Astrocyte of the cerebellum (primary cell): ENCODE results near the gene SYNPO2L.
"Not testable (repeated sequence)": the region's sequence is repeated elsewhere in the genome, so short reads cannot be mapped to it uniquely, and the experiment has no call there.

ENCODE experiments used
- DNase-seq: peaks from one replicate; pipeline ENCODE4 v3.0.0-alpha.2; 2011; ENCODE audit warnings: low read depth
- H3K4me3 ChIP-seq: 2 replicates; pipeline ENCODE4 v1.5.1; 2011; ENCODE audit warnings: mild to moderate bottlenecking, low read depth, low read length, moderate library complexity
- in situ Hi-C: cut with HindIII; loops from 2 replicates; pipeline ENCODE4 v1.10.0; 2017; ENCODE audit warnings: low sequenced_read_pairs
- TF ChIP-seq, protein P1 (sequence below): IDR thresholded peaks from 2 replicates; pipeline ENCODE4 v1.5.1; 2012; ENCODE audit warnings: low read length, low read depth, moderate library complexity, mild to moderate bottlenecking; ENCODE audit errors: missing control alignments

SYNPO2L gene, protein sequence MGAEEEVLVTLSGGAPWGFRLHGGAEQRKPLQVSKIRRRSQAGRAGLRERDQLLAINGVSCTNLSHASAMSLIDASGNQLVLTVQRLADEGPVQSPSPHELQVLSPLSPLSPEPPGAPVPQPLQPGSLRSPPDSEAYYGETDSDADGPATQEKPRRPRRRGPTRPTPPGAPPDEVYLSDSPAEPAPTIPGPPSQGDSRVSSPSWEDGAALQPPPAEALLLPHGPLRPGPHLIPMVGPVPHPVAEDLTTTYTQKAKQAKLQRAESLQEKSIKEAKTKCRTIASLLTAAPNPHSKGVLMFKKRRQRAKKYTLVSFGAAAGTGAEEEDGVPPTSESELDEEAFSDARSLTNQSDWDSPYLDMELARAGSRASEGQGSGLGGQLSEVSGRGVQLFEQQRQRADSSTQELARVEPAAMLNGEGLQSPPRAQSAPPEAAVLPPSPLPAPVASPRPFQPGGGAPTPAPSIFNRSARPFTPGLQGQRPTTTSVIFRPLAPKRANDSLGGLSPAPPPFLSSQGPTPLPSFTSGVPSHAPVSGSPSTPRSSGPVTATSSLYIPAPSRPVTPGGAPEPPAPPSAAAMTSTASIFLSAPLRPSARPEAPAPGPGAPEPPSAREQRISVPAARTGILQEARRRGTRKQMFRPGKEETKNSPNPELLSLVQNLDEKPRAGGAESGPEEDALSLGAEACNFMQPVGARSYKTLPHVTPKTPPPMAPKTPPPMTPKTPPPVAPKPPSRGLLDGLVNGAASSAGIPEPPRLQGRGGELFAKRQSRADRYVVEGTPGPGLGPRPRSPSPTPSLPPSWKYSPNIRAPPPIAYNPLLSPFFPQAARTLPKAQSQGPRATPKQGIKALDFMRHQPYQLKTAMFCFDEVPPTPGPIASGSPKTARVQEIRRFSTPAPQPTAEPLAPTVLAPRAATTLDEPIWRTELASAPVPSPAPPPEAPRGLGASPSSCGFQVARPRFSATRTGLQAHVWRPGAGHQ

DNA sequence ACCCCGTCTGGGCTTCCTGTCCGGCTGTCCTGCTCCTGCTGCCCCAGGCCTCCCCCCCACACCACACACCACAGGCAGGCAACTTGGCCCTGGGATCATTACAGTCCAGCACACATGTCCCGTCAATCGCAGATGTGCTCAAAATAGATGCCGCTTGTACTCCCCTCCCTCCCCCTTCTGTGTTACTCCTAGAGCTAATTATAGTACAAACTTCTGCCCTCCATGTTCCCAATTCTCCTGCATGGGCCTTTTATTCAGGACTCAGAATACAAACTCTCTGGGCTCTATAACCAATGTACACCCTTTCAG, at the start of gene SYNPO2L:
Gene SYNPO2L, minus strand, starts transcription at position 40 of the 309 bp plus-strand sequence. CDS start 107 bp downstream, outside the sequence.
- no peak within 1 kb of the TSS for H3K4me3 ChIP-seq
- TF ChIP-seq, protein P1, sequence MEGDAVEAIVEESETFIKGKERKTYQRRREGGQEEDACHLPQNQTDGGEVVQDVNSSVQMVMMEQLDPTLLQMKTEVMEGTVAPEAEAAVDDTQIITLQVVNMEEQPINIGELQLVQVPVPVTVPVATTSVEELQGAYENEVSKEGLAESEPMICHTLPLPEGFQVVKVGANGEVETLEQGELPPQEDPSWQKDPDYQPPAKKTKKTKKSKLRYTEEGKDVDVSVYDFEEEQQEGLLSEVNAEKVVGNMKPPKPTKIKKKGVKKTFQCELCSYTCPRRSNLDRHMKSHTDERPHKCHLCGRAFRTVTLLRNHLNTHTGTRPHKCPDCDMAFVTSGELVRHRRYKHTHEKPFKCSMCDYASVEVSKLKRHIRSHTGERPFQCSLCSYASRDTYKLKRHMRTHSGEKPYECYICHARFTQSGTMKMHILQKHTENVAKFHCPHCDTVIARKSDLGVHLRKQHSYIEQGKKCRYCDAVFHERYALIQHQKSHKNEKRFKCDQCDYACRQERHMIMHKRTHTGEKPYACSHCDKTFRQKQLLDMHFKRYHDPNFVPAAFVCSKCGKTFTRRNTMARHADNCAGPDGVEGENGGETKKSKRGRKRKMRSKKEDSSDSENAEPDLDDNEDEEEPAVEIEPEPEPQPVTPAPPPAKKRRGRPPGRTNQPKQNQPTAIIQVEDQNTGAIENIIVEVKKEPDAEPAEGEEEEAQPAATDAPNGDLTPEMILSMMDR: no peak
- DNase-seq: no peak
- in situ Hi-C loops: no loop called here

DNA sequence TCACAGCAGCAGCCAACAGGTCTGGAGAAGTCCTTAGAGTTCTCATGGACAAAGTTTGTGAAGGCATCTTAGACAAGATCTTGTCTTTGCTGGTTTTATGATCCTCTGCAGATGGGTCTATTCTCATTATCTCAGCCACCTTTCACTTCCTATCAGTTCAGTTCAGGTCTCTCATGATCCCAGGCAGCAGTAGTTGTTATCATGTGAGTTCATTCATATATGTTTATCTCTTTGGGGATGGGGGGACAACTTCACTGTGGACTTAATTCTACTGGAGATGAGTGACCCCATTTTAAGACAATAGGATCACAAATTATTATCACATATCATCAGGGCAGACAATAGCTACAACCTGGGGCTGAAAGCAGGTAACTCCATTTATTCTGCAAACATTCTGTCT, 48.1 kb upstream of the SYNPO2L start:
- in situ Hi-C loops, H3K4me3 ChIP-seq, DNase-seq: not testable (repeated sequence)

DNA sequence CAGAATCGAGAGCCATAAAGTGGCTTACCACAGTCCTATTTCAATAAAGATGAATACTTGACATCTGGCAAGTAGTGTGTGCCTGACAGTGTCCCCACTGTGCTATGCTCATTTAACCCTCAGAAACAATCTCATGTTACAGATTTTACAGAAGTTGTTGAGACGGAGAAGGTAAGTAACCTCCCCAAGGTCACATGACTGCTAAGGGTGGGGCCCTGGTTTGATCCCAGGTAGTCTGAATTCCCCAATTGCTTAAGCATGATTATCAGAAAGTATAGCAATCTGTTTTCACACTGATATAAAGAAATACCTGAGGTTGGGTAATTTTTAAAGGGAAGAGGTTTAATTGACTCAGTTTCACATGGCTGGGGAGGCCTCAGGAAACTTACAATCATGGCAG, 43.0 kb upstream of the SYNPO2L start:
- H3K4me3 ChIP-seq, in situ Hi-C loops, DNase-seq: not testable (repeated sequence)

DNA sequence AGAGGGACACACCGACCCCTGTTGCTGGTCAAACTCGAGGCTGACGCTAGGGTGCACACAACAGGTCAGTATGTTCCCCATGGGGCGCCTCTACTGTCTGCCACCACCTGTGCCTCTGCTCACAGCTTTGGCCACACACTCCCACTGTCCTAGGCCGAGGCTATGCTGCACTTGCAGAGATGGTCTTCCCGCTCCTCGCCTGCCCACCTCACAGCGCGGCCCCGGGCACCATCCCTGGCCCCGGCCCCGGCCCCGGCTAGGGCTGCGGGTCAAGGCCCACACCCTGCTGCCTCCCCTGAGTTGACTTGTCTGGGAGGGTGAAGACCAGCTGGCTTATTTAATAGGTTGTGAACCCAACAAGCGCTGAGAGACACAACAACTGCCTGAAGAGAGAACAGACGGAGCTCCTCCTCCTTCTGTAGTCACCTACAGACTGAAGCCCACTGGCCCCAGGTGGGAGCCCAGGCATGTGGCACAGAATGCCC, 41.9 kb upstream of the SYNPO2L start, which contains the start of gene AGAP5:
Gene AGAP5, minus strand, starts transcription at position 435 of the 485 bp plus-strand sequence. Its CDS starts 354 bp downstream, at position 81.
- DNase-seq, H3K4me3 ChIP-seq, in situ Hi-C loops: not testable (repeated sequence)

DNA sequence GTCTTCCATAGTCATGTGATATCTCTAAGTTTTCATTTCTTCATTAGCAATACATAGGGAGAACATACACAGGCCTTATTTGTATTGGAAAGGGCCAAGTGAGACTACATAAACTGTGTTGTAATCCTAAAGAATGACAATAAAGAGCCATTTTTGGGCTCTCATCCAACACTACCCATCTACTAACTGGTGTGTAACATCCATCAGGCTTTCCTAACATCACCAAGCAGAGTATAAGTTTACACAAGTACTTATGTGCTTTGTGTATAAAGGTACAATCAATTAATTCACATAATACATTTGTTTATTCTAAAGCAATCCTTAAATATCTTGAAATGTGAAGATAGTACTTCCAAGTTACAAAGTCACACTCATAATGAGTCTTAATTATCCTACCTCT, 39.5 kb upstream of the SYNPO2L start:
- DNase-seq, H3K4me3 ChIP-seq, in situ Hi-C loops: not testable (repeated sequence)

DNA sequence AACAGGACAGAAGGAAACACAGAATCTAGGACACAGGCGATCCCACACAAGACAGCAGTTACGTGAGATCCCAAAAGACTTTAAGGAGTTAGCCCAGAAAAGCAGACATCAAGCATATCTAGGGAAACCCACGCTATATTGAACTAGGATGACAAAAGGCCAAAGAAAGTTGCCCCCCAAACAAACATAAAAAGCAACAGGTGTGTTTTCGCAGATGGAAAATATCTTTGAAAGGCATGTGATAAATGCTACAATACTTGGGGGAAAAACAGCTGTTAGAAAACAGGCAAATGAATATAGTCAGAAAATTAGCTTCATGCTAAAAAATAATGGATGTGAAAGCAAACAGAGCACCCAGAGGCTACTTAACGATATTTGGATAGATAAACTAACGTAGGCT, 34.9 kb upstream of the SYNPO2L start:
- DNase-seq, H3K4me3 ChIP-seq, in situ Hi-C loops: not testable (repeated sequence)

DNA sequence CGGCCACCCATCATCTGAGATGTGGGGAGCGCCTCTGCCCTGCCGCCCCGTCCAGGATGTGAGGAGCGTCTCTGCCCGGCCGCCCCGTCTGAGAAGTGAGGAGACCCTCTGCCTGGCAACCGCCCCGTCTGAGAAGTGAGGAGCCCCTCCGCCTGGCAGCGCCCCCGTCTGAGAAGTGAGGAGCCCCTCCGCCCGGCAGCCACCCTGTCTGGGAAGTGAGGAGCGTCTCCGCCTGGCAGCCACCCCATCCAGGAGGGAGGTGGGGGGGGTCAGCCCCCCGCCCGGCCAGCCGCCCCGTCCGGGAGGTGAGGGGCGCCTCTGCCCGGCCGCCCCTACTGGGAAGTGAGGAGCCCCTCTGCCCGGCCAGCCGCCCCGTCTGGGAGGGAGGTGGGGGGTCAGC, 33.8 kb upstream of the SYNPO2L start:
- DNase-seq, H3K4me3 ChIP-seq, in situ Hi-C loops: not testable (repeated sequence)

DNA sequence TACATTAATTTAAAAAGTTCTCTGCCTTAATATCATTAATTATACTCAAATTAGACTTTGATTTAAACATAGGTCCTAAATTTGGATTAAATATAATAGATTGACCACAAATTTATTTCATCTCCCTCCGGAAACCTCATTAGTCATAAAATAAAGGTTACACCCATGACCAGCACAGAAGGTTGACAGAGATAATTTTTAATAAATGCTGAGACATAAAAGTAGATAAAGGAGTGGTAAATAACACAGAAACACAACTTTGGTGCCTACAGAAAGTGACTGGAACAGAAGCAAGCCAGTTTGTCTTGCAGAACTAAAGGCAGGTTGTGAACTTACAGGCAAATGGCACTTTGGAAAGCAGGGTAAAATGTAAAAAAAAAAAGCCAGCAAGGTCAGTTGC, 31.8 kb upstream of the SYNPO2L start:
- DNase-seq, in situ Hi-C loops, H3K4me3 ChIP-seq: not testable (repeated sequence)

DNA sequence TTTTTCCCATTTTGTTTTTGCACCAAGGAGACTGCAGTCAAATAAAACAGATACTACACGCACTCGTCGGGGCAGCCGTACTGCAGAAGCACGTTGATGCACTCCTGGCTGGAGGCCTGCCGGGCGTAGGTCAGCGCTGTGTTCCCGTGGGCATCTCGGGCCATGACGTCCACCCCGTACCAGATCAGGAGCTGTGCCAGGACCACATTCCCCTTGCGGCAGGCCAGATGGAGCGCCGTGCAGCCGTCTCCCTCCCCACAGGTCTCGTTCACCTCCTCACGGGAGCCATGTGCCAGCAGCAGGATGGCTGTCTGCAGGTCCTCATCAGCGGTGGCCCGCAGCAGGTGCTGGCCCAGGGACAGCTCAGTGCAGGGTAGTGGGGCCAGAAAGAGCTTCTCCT, 18.7 kb upstream of the SYNPO2L start:
- in situ Hi-C loops, H3K4me3 ChIP-seq, DNase-seq: not testable (repeated sequence)

DNA sequence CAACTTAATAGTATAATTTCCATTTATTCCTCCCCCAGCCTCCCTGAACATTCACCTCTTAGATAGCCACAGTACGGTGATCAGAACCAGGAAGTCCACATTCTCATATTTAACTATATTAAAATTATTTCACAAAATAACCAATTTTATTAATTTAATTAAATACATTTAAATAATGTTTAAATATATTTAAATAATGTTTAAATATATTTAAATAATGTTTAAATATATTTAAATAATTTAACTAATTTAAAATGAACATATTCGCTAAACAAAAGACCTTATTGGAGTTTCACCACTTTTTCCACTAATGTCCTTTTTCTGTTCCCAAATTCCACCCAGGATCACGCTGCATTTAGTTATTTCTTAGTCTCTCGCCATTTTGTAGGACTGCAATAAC, 12.5 kb upstream of the SYNPO2L start:
- in situ Hi-C loops, H3K4me3 ChIP-seq, DNase-seq: not testable (repeated sequence)

DNA sequence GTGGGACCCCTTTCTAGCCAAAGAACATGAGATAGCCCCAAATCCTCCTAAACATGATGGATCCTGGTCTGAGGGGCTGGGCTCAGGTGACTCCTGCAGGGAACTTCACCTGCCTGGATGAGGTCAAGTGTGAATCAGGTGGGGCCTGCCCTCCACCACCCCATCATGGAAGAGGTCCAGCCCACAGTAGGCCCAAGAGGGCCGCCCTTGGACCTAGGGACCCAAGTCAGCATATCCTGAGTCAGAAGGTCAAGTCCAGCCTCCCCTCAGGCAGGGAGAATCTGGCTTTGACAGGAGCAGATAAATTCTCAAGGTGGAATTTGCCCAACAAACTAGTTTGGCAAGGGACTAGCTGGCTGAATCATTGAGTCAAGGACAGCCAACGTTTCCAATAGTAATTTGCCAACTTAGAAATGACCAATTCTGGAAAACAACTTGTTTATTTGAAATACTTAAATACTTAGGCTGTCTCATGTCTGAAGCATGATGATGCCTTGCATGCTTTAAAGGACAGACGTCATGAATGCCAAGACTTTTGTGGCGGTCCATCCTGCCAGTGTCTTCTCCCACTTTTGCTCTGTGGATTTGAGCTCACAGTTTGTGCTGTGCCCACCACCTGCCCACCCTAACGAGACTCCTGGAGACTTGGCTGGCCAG, 10.5 kb upstream of the SYNPO2L start:
- in situ Hi-C loops, DNase-seq, H3K4me3 ChIP-seq: not testable (repeated sequence)

DNA sequence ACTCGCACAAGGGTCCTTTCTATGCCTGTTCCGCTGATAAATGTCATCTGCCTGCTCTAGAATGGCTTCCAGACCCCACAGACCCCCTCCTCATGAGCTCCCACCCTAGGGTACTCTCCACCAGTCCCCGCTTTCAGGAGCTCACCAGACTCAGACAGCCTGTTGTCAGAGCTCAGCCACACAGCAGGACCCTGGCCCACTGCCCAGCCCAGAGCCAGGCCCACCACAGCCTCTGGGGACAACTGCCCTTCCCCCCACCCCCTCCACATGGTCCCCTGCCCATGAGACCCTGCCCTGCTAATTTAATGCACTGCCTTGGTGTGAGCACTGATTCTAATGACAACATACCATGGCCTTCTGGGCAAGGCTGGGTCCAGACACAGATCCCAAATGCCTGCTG, 9.8 kb upstream of the SYNPO2L start:
- H3K4me3 ChIP-seq, in situ Hi-C loops, DNase-seq: not testable (repeated sequence)

DNA sequence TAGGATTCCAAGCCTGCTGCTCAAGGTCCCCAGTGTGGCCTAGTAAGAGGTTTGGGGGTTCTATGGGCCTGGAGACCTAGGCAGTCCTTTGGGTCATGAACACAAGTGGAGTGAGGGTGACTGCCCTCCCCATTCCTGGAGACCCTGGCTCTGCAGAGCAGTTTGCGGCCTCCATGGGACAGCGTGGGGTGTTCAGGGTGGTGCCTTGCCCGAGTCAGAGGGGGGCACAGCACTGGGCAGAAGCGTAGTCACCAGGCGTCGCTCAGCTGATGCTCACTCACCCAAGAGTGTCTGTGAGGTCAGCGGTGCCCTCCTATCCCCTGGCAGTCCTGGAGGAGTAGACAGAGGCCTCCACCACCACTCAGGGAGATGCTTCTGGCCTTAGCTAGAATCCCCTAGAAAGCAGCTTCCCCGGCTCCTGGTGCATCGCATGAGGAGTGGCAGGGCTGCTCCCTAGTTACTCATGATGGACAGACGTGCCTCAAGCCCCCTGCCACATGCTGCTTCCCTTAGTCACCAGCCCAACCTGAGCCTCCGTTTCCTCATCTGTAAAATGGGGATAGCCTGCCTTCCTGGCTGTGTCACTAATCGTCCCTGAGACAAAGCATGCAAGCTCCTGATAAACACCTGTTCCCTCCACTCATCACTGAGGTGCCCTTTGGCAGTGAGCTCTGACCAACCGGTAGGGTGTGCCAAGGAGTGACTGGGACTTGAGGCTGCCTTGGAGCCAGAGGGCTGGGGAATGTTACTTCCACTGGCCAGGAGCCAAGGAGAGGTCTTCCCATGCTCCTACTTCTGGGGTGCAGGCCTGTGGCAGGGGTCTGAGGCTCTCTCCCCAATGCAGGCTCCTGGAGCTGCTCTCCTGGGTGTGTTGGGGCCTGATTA, 8.6 kb upstream of the SYNPO2L start:
- DNase-seq, in situ Hi-C loops, H3K4me3 ChIP-seq: not testable (repeated sequence)

DNA sequence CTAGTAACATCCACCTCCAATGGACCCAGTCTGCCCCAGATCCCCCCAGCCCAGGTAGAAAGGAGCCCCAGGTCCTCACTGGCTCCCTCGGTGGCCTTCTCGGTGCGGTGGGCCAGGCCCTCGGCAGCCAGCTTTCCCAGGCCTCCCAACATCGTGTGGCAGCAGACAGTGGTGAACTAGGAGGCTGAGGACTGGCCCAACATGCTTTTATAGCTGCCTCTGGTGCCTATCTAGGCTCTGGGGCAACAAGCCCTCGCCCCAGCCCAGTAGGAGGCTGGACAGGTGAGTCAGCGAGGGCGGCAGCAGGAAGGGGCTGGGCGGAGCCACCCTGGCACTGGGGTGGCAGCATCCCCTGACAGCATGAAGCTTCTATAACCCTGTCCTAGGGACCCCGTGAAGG, 7.8 kb upstream of the SYNPO2L start:
- H3K4me3 ChIP-seq, DNase-seq, in situ Hi-C loops: not testable (repeated sequence)

DNA sequence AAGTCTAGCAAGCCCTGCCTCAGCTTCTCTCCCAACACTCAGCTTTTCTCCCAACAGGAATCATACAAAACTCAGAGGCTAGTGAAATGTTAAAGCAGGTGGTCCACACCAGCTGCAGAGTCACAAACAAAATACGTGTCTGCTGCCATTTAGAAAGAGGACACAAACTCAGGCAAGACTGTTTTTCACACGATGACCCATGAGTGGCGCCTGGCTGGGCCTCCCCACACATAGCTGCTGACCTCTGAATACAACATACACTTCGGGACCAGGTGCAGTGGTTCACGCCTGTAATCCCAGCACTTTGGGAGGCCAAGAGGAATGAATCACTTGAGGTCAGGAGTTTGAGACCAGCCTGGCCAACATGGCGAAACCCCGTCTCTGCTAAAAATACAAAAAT, 6.9 kb upstream of the SYNPO2L start:
- in situ Hi-C loops, H3K4me3 ChIP-seq, DNase-seq: not testable (repeated sequence)
